PFSK-1 (cell line): ENCODE data around the gene PANK2.

Experiments used
- FOXP2 ChIP-seq: optimal IDR thresholded peaks from 2 replicates; pipeline ENCODE3; 2011; ENCODE audit warnings: borderline replicate concordance, control low read depth, inconsistent platforms; ENCODE audit not compliant: insufficient read depth; ENCODE audit errors: extremely low read length, extremely low read depth
- POLR2AphosphoS5 ChIP-seq: IDR thresholded peaks from 2 replicates; pipeline ENCODE4 v1.6.1; 2012; ENCODE audit warnings: low read depth, mild to moderate bottlenecking, control low read depth, low read length, moderate library complexity
- SIN3A ChIP-seq: IDR thresholded peaks from 2 replicates; pipeline ENCODE4 v1.6.1; 2012; ENCODE audit warnings: mild to moderate bottlenecking, low read length, moderate library complexity, borderline replicate concordance; ENCODE audit not compliant: insufficient read depth
- TAF1 ChIP-seq: IDR thresholded peaks from 2 replicates; pipeline ENCODE4 v1.6.1; 2012; ENCODE audit warnings: low read length, control low read depth, borderline replicate concordance; ENCODE audit not compliant: insufficient read depth
- TF ChIP-seq, protein P1 (sequence below), 2 experiments: IDR thresholded peaks; 2 replicates each; pipeline versions ENCODE4 v1.6.1 to v1.8.0; 2011 to 2012; ENCODE audit warnings: low read depth in 2 of 2, low read length in 2 of 2, control low read depth in 1 of 2, inconsistent platforms in 1 of 2, mild to moderate bottlenecking in 1 of 2, moderate library complexity in 1 of 2; ENCODE audit not compliant: insufficient read depth in 1 of 2

Gene PANK2

GRCh38 chr20:3861191-3861590, 28.0 kb upstream of the PANK2 start:
- TF ChIP-seq SIN3A (no peak), FOXP2 (no peak), TAF1 (no peak), POLR2AphosphoS5 (no peak)
- TF ChIP-seq, protein P1, sequence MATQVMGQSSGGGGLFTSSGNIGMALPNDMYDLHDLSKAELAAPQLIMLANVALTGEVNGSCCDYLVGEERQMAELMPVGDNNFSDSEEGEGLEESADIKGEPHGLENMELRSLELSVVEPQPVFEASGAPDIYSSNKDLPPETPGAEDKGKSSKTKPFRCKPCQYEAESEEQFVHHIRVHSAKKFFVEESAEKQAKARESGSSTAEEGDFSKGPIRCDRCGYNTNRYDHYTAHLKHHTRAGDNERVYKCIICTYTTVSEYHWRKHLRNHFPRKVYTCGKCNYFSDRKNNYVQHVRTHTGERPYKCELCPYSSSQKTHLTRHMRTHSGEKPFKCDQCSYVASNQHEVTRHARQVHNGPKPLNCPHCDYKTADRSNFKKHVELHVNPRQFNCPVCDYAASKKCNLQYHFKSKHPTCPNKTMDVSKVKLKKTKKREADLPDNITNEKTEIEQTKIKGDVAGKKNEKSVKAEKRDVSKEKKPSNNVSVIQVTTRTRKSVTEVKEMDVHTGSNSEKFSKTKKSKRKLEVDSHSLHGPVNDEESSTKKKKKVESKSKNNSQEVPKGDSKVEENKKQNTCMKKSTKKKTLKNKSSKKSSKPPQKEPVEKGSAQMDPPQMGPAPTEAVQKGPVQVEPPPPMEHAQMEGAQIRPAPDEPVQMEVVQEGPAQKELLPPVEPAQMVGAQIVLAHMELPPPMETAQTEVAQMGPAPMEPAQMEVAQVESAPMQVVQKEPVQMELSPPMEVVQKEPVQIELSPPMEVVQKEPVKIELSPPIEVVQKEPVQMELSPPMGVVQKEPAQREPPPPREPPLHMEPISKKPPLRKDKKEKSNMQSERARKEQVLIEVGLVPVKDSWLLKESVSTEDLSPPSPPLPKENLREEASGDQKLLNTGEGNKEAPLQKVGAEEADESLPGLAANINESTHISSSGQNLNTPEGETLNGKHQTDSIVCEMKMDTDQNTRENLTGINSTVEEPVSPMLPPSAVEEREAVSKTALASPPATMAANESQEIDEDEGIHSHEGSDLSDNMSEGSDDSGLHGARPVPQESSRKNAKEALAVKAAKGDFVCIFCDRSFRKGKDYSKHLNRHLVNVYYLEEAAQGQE (IDR thresholded peaks at IDR 0.05; ENCODE audit: insufficient read depth in 1 of 2, low read depth in 2 of 2, low read length in 2 of 2): no peak

DNA sequence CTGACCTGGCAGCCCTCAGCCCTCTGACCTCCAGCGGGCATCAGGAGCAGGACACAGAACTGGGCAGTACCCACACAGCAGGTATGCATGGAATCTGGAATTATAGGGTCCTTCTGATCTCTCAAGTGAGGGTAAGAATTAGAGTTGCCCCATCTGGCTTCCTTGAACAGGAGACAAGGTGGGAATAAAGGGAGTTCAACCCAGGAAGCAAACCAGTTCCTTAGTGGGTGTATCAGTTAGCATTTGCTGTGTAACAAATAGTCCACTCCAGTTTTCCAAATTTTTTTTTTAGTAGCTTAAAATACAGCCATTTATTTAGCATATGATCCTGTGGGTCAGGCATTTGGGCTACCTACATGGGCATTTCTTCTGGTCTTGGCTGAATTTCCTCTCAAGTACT, 26.9 kb upstream of the PANK2 start:
- TF ChIP-seq POLR2AphosphoS5: no peak
- no peak for TF ChIP-seq TAF1
- TF ChIP-seq FOXP2: no peak
- TF ChIP-seq, protein P1 (IDR thresholded peaks at IDR 0.05; ENCODE audit: insufficient read depth in 1 of 2, low read depth in 2 of 2, low read length in 2 of 2): no peak
- no peak for TF ChIP-seq SIN3A

- TF ChIP-seq POLR2AphosphoS5 (no peak), FOXP2 (no peak), SIN3A (no peak), TAF1 (no peak)
- TF ChIP-seq, protein P1 (IDR thresholded peaks at IDR 0.05; ENCODE audit: insufficient read depth in 1 of 2, low read depth in 2 of 2, low read length in 2 of 2): no peak
These were observed 25.9 kb upstream of the PANK2 start for GRCh38 chr20:3863317-3863716.

- TF ChIP-seq FOXP2: no peak
- TF ChIP-seq SIN3A: no peak
- TF ChIP-seq TAF1: no peak
- TF ChIP-seq, protein P1 (IDR thresholded peaks at IDR 0.05; ENCODE audit: insufficient read depth in 1 of 2, low read depth in 2 of 2, low read length in 2 of 2): no peak
- TF ChIP-seq POLR2AphosphoS5: no peak
These were observed 24.7 kb upstream of the PANK2 start for GRCh38 chr20:3864518-3864917.
